Endothelial cell of umbilical vein (primary cell): Measurements from ENCODE around the gene PDSS1. TPM values are rescaled to one million over a fixed set of nuclear protein-coding genes. Genes with fewer than 3 reads are reported as not detected.

Source experiments
- BruUV-seq: library from RNA; stranded (reverse); fragments of 400-500 nt; replicated peaks from 2 replicates; lab custom pipeline; 2021; lab: Mats Ljungman, UMichigan
- CTCF ChIA-PET: fragments of 300-600, 350-600 bp; sonication (Branson Sonifier 250); formaldehyde crosslinking; loops from one replicate; lab custom pipeline; 2021; ENCODE audit warnings: antibody characterized with exemption, inconsistent platforms; lab: Charles Lee
- POLR2A ChIA-PET: fragments of 300-600, 350-600 bp; sonication (Branson Sonifier 250); formaldehyde crosslinking; loops from one replicate; lab custom pipeline; 2021; ENCODE audit warnings: antibody characterized with exemption, inconsistent platforms; lab: Charles Lee
- DNase-seq: peaks from one replicate; pipeline ENCODE4 v3.0.0-alpha.2; 2011; ENCODE audit warnings: low read depth, low spot score
- FAIRE-seq: peaks from 2 replicates; lab custom pipeline; 2011; peaks lifted over from hg19 to GRCh38; lab: Jason Lieb, UNC
- H2AFZ ChIP-seq: 2 replicates; pipeline ENCODE4 v1.6.0; 2012; ENCODE audit warnings: low read depth, low read length, control low read depth, inconsistent platforms
- H3K27ac ChIP-seq: 2 replicates; pipeline ENCODE4 v1.5.1; 2011; ENCODE audit warnings: low read depth, mild to moderate bottlenecking, control low read depth, low read length, moderate library complexity; ENCODE audit not compliant: insufficient read depth
- H3K27me3 ChIP-seq, 2 experiments: 2 replicates each; pipeline versions ENCODE4 v1.6.0 to v1.6.1; 2011; ENCODE audit warnings: low read length in 2 of 2, mixed read lengths in 1 of 2; ENCODE audit not compliant: control insufficient read depth in 2 of 2, insufficient read depth in 2 of 2
- H3K36me3 ChIP-seq, 2 experiments: 2 replicates in 1 of 2; 3 replicates in 1 of 2; pipeline ENCODE4 v1.5.1; 2011; ENCODE audit warnings: low read length in 2 of 2, mild to moderate bottlenecking in 1 of 2, moderate library complexity in 1 of 2; ENCODE audit not compliant: control insufficient read depth in 2 of 2, insufficient read depth in 2 of 2; ENCODE audit errors: extremely low read depth in 1 of 2
- H3K4me1 ChIP-seq: 3 replicates; pipeline ENCODE4 v1.5.1; 2011; ENCODE audit warnings: mild to moderate bottlenecking, low read length; ENCODE audit not compliant: control insufficient read depth, insufficient read depth; ENCODE audit errors: extremely low read depth
- H3K4me2 ChIP-seq: 2 replicates; pipeline ENCODE4 v1.6.1; 2011; ENCODE audit warnings: low read length, control low read depth, mixed read lengths; ENCODE audit not compliant: insufficient read depth
- H3K4me3 ChIP-seq, 3 experiments: fragments of 200-600 bp in 1 of 3; sonication (generic), shearing (Covaris generic) in 1 of 3; replicated peaks in 1 of 3; 2 replicates each; pipeline ENCODE4 v1.5.1; 2011 to 2016; ENCODE audit warnings: control low read depth in 3 of 3, low read length in 3 of 3, mild to moderate bottlenecking in 2 of 3, inconsistent platforms in 1 of 3, low read depth in 1 of 3, moderate library complexity in 1 of 3; ENCODE audit not compliant: insufficient read depth in 1 of 3
- H3K79me2 ChIP-seq: 2 replicates; pipeline ENCODE4 v1.6.0; 2012; ENCODE audit warnings: low read length, inconsistent platforms; ENCODE audit not compliant: control insufficient read depth, insufficient read depth
- H3K9ac ChIP-seq: replicated peaks from 2 replicates; pipeline ENCODE3; 2011; ENCODE audit warnings: low read length, control low read depth; ENCODE audit not compliant: insufficient read depth; ENCODE audit errors: extremely low read depth
- H3K9me1 ChIP-seq: replicated peaks from 3 replicates; pipeline ENCODE4 v1.6.0; 2011; ENCODE audit warnings: mild to moderate bottlenecking, low read length; ENCODE audit not compliant: control insufficient read depth, insufficient read depth; ENCODE audit errors: extremely low read depth
- H3K9me3 ChIP-seq: replicated peaks from 2 replicates; pipeline ENCODE4 v1.5.1; 2012; ENCODE audit warnings: low read length, inconsistent platforms; ENCODE audit not compliant: control insufficient read depth, insufficient read depth
- H4K20me1 ChIP-seq: replicated peaks from 2 replicates; pipeline ENCODE3; 2011; ENCODE audit warnings: mild to moderate bottlenecking, low read length; ENCODE audit not compliant: control insufficient read depth, insufficient read depth; ENCODE audit errors: extremely low read depth
- CTCF ChIP-seq, 2 donors: IDR thresholded peaks; 1 replicate in 1 of 2; 2 replicates in 1 of 2; pipeline ENCODE4 v1.5.1; 2011; ENCODE audit warnings: low read length in 2 of 2, mild to moderate bottlenecking in 2 of 2, moderate library complexity in 2 of 2, control low read depth in 1 of 2, inconsistent platforms in 1 of 2, low read depth in 1 of 2; ENCODE audit not compliant: insufficient read depth in 1 of 2; ENCODE audit errors: extremely low read depth in 1 of 2
- EZH2 ChIP-seq: IDR thresholded peaks from 2 replicates; pipeline ENCODE4 v1.6.1; 2012; ENCODE audit warnings: borderline replicate concordance, low read depth, mild to moderate bottlenecking, moderate library complexity, low read length, inconsistent platforms; ENCODE audit not compliant: severe bottlenecking
- FOS ChIP-seq: IDR thresholded peaks from 2 replicates; pipeline ENCODE4 v1.6.1; 2011; ENCODE audit warnings: mild to moderate bottlenecking, low read length, moderate library complexity, borderline replicate concordance; ENCODE audit not compliant: insufficient read depth
- GATA2 ChIP-seq: IDR thresholded peaks from 2 replicates; pipeline ENCODE4 v1.7.0; 2011; ENCODE audit warnings: low read depth, mild to moderate bottlenecking, moderate library complexity, mixed read lengths, low read length; ENCODE audit not compliant: insufficient read length, insufficient read depth
- JUN ChIP-seq: IDR thresholded peaks from 2 replicates; pipeline ENCODE4 v1.6.1; 2011; ENCODE audit warnings: borderline replicate concordance, low read depth; ENCODE audit not compliant: insufficient read length, insufficient read depth
- MAX ChIP-seq: IDR thresholded peaks from 2 replicates; pipeline ENCODE4 v1.6.1; 2011; ENCODE audit not compliant: insufficient read depth, insufficient read length
- MYC ChIP-seq: IDR thresholded peaks from one replicate; pipeline ENCODE4 v1.6.1; 2011; ENCODE audit warnings: mild to moderate bottlenecking, low read depth, low read length
- POLR2A ChIP-seq: IDR thresholded peaks from 2 replicates; pipeline ENCODE4 v1.6.1; 2012; ENCODE audit warnings: low read depth, mild to moderate bottlenecking, control low read depth, low read length
- POLR2AphosphoS5 ChIP-seq: IDR thresholded peaks from 2 replicates; pipeline ENCODE4 v1.6.1; 2012; ENCODE audit warnings: low read depth, mild to moderate bottlenecking, control low read depth, low read length, moderate library complexity; ENCODE audit not compliant: insufficient read depth
- dilution Hi-C: fragments of 300-500 bp; cut with MboI; formaldehyde crosslinking; loops from one replicate; pipeline ENCODE4 v1.15.0; 2019; ENCODE audit warnings: low sequenced_read_pairs; ENCODE audit not compliant: extremely low pct_ligation_motif_present
- intact Hi-C: fragments of 100-400 bp; cut with micrococcal nuclease; formaldehyde crosslinking; loops from one replicate; pipeline ENCODE4 v1.10.0; 2022
- polyA plus RNA-seq, 4 experiments: library from polyadenylated mRNA; depleted of rRNA in 3 of 4; stranded (reverse) in 3 of 4; unstranded in 1 of 4; fragments of >200 nt; gene quantifications; 2 replicates each; pipeline versions ENCODE4 v1.2.1 to v1.2.3, GENCODE V29; 2011 to 2012; ENCODE audit warnings: missing spikeins in 1 of 4
- total RNA-seq: library from RNA; stranded (reverse); gene quantifications from 2 replicates; pipeline ENCODE4 v1.2.3, GENCODE V29; 2021

Gene PDSS1
- total and polyA plus RNA-seq, 2 donors (not counting 3 experiments of a cell fraction or from before 2014, with no cell fraction given): 9.1 to 11.3 TPM

GRCh38 chr10:26730552-26730951 lies 33.1 kb downstream of the PDSS1 start:
- no peak overlapping the region for H2AFZ ChIP-seq
- no peak overlapping the region for H3K27ac ChIP-seq
- no TSS peak for BruUV-seq
- intact Hi-C loops (no loop called here), dilution Hi-C loops (no loop called here)
- peaks cover 4 to 12% of the 10 kb centered on the region in 2 experiments for H3K36me3 ChIP-seq
- DNase-seq (no peak), FAIRE-seq (no peak)
- no peak overlapping the region for H3K4me2 ChIP-seq
- POLR2A ChIA-PET: no interaction called here
- CTCF ChIA-PET: interaction anchor here (1.0 kb wide), 1 partner anchor 151 kb away, joined by 5 read pairs; no protein-coding TSS in a partner anchor
- no peaks in the 10 kb centered on the region for H3K27me3 ChIP-seq
- TF ChIP-seq CTCF (IDR thresholded peaks at IDR 0.05; ENCODE audit: extremely low read depth in 1 of 2, insufficient read depth in 1 of 2, low read depth in 1 of 2, low read length in 2 of 2): no peak
- no peak for TF ChIP-seq GATA2
- no peak for TF ChIP-seq MAX
- no peak for TF ChIP-seq EZH2
- no peak for TF ChIP-seq MYC
- no peak for TF ChIP-seq POLR2AphosphoS5
- no peak for TF ChIP-seq JUN
- TF ChIP-seq POLR2A: no peak
- TF ChIP-seq FOS: no peak
- H3K79me2 ChIP-seq: no peaks in the 10 kb centered on the region
- H3K9ac ChIP-seq: no peak overlapping the region
- no peaks in the 10 kb centered on the region for H3K9me1 ChIP-seq
- no peaks in the 10 kb centered on the region for H3K9me3 ChIP-seq
- no peaks in the 10 kb centered on the region for H4K20me1 ChIP-seq
- no peaks in the 10 kb centered on the region for H3K4me1 ChIP-seq
- no peak overlapping the region for H3K4me3 ChIP-seq
